ENCODE results near the gene SPEG. TPM values are rescaled to one million over a fixed set of nuclear protein-coding genes. Genes with fewer than 3 reads are reported as not detected.

SPEG gene
- total and polyA plus RNA-seq, 2 of the 8 experiments (the other 6 are each of a cell fraction or from before 2014, with no cell fraction given), result 19.9 to 32.0 TPM

DNA sequence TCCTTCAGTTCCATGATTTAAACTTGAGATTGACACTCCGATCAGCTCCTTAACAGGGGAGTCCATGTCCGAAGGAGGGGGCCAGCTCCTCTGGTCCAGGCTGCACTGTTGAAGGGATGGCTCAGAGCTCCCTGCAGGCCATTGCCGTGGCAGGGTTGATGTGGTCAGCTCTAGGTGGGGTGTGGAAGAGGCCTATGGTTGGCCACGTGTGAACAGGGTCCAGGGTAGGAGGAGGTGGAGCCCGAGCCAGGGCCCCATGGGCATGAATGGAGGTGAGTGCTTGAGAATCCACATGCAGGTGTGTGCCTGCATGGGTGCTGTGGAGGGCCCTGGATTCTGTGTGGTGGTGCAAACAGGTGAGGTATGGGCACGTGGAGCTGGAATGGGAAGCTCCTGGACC lies 1.1 kb downstream of the SPEG start:
- Histone ChIP-seq H3K4me2 (ENCODE audit: insufficient read depth in 1 of 2, low read depth in 2 of 2, low read length in 2 of 2) (0 out of 4 replicates have a peak overlapping the region, but pooled peaks of 1 of the 2 experiments have one; percentile 90), H3K4me3 (ENCODE audit: extremely low read depth in 1 of 4, insufficient read depth in 2 of 4, low read depth in 3 of 4, low read length in 4 of 4) (no peak overlapping the region), H2BK12ac (ENCODE audit: low read depth, low read length) (peak overlapping the region; percentile 51; the same call in 1 of the 2 replicates), H3K9me3 (ENCODE audit: insufficient read depth in 2 of 2, low read depth in 1 of 2, low read length in 1 of 2) (no peaks in the 10 kb centered on the region), H2BK15ac (ENCODE audit: low read length) (peak overlapping the region; percentile 92; the same call in 1 of the 2 replicates), H3K4ac (replicated peaks; ENCODE audit: insufficient read length, low read depth, low read length) (no peak overlapping the region), H3K18ac (ENCODE audit: extremely low read depth, low read length) (no peak overlapping the region), H3K23ac (ENCODE audit: insufficient read length) (no peak overlapping the region), H2AFZ (ENCODE audit: low read length) (no peak overlapping the region), H3K79me1 (ENCODE audit: low read depth, low read length) (no peaks in the 10 kb centered on the region), H2BK120ac (replicated peaks; ENCODE audit: low read depth, low read length) (no peak overlapping the region), H3K9ac (replicated peaks in 1 of 4; ENCODE audit: extremely low read depth in 1 of 4, low read depth in 3 of 4, low read length in 3 of 4) (no peak overlapping the region), H3K79me2 (ENCODE audit: control insufficient read depth in 1 of 2, insufficient read depth in 2 of 2, low read length in 2 of 2) (no peaks in the 10 kb centered on the region), H3K36me3 (ENCODE audit: control insufficient read depth in 2 of 4, insufficient read depth in 4 of 4, low read length in 3 of 4) (no peaks in the 10 kb centered on the region), H4K91ac (replicated peaks; ENCODE audit: insufficient read length, low read length) (peak overlapping the region; percentile 48), H3K4me1 (replicated peaks in 1 of 4; ENCODE audit: control insufficient read depth in 3 of 4, insufficient read depth in 4 of 4, low read length in 3 of 4) (peaks cover 0 to 13% (median 7%) of the 10 kb centered on the region in 4 experiments; a peak in 5 of 7 replicates), H3K27ac (ENCODE audit: low read depth, low read length) (no peak overlapping the region), H2BK5ac (ENCODE audit: low read depth, low read length) (no peak overlapping the region; the same call in 1 of the 2 replicates), H2BK20ac (ENCODE audit: low read length) (peak overlapping the region; percentile 66; the same call in 1 of the 2 replicates), H3K23me2 (ENCODE audit: low read depth, low read length) (peaks cover 6% of the 10 kb centered on the region; the same call in 1 of the 2 replicates), H4K8ac (ENCODE audit: extremely low read depth, insufficient read depth, low read length) (no peak overlapping the region), H4K5ac (ENCODE audit: insufficient read length, low read depth, low read length) (no peak overlapping the region), H3K27me3 (replicated peaks in 1 of 4; ENCODE audit: control insufficient read depth in 3 of 4, extremely low read depth in 1 of 4, insufficient read depth in 3 of 4, low read length in 3 of 4) (peaks cover 0 to 17% (median 12%) of the 10 kb centered on the region in 4 experiments; a peak in 6 of 7 replicates), H4K20me1 (replicated peaks in 1 of 2; ENCODE audit: control insufficient read depth in 1 of 2, insufficient read depth in 2 of 2, low read length in 2 of 2) (no peaks in the 10 kb centered on the region), H2AK5ac (ENCODE audit: low read depth, low read length) (peak overlapping the region; percentile 71; the same call in 1 of the 2 replicates), H3K14ac (ENCODE audit: insufficient read length) (no peak overlapping the region), H3K56ac (replicated peaks; ENCODE audit: insufficient read length, low read depth, low read length) (no peak overlapping the region)
- DNase-seq (ENCODE audit: low read depth in 1 of 2, low spot score in 2 of 2) (no peak), FAIRE-seq (no peak)
- POLR2A ChIA-PET (ENCODE audit: partially characterized antibody), result interaction anchor here (1.0 to 5.3 kb wide), 11 partner anchors 9 to 94 kb away, joined by 3 to 30 read pairs (median 3); partner anchors contain the start of gene DES
- WGBS, 2 experiments (ENCODE audit: extremely low coverage in 1 of 2, insufficient coverage in 1 of 2, insufficient read length in 1 of 2, insufficient replicate concordance in 2 of 2, low coverage in 1 of 2, low lambda C conversion rate in 2 of 2, missing lambda C conversion rate in 1 of 2), result 81% methylated on average over 6 of the region's 6 CpGs; no CpG with 5 or more reads in 1 of the 2 experiments
- CTCF ChIA-PET (ENCODE audit: partially characterized antibody), result interaction anchor here (0.7 to 113.1 kb wide), 5 partner anchors 23 to 54 kb away, joined by 3 to 7248 read pairs (median 186); partner anchors contain the start of genes ASIC4, CHPF, DES and DNPEP
- TF ChIP-seq GABPA (IDR thresholded peaks at IDR 0.05; ENCODE audit: borderline replicate concordance, insufficient read depth, low read length) (no peak), ZNF274 (IDR thresholded peaks at IDR 0.05; ENCODE audit: borderline replicate concordance, extremely low read depth, low read length) (no peak), RBBP5 (IDR thresholded peaks at IDR 0.05; ENCODE audit: borderline replicate concordance, low read depth, low read length) (no peak), CREB1 (IDR thresholded peaks at IDR 0.05) (no peak), FOSL1 (IDR thresholded peaks at IDR 0.05; ENCODE audit: insufficient read depth, low read depth, low read length) (no peak), JUN (IDR thresholded peaks at IDR 0.05; ENCODE audit: low read depth, low read length) (no peak), BRCA1 (IDR thresholded peaks at IDR 0.05; ENCODE audit: low read depth, low read length) (no peak), POLR2A (IDR thresholded peaks at IDR 0.05; ENCODE audit: control extremely low read depth in 1 of 2, low read depth in 2 of 2, low read length in 2 of 2) (no peak), CHD1 (IDR thresholded peaks at IDR 0.05; ENCODE audit: low read depth, low read length) (no peak), YY1 (IDR thresholded peaks at IDR 0.05; ENCODE audit: low read depth, low read length) (no peak), KDM5A (IDR thresholded peaks at IDR 0.05; ENCODE audit: low read length) (no peak)
- TF ChIP-seq, protein P1, sequence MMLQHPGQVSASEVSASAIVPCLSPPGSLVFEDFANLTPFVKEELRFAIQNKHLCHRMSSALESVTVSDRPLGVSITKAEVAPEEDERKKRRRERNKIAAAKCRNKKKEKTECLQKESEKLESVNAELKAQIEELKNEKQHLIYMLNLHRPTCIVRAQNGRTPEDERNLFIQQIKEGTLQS (IDR thresholded peaks at IDR 0.05; ENCODE audit: insufficient read depth, low read depth, low read length), result no peak
- TF ChIP-seq, protein P2, sequence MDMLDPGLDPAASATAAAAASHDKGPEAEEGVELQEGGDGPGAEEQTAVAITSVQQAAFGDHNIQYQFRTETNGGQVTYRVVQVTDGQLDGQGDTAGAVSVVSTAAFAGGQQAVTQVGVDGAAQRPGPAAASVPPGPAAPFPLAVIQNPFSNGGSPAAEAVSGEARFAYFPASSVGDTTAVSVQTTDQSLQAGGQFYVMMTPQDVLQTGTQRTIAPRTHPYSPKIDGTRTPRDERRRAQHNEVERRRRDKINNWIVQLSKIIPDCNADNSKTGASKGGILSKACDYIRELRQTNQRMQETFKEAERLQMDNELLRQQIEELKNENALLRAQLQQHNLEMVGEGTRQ (IDR thresholded peaks at IDR 0.05; ENCODE audit: low read length), result no peak
